Left lung (tissue), 10 donors: ENCODE measurements around the gene IL4R. TPM values are rescaled to one million over a fixed set of nuclear protein-coding genes. Genes with fewer than 3 reads are reported as not detected.

Source experiments
- ATAC-seq: fragments of 200-7000 bp; cut with Tn5 transposase; one replicate; pipeline ENCODE4 v1.9.1; 2020; ENCODE audit warnings: moderate library complexity
- DNase-seq, 4 donors: peaks; one replicate each; pipeline ENCODE4 v3.0.0-alpha.2; 2013 to 2020
- H3K27ac ChIP-seq, 2 donors: fragments of 200-600 bp; sonication (generic) in 1 of 2; one replicate each; pipeline versions ENCODE4 v1.5.0 to v1.8.0; 2020 to 2021
- H3K27me3 ChIP-seq, 2 donors: fragments of 200-600 bp; sonication (generic) in 1 of 2; one replicate each; pipeline versions ENCODE4 v1.5.0 to v1.8.0; 2020 to 2021
- H3K36me3 ChIP-seq, 2 donors: fragments of 200-600 bp; sonication (generic) in 1 of 2; one replicate each; pipeline versions ENCODE4 v1.5.0 to v1.8.0; 2020 to 2021
- H3K4me1 ChIP-seq, 2 donors: fragments of 200-600 bp; one replicate each; pipeline ENCODE4 v1.8.0; 2021
- H3K4me3 ChIP-seq, 2 donors: fragments of 200-600 bp; sonication (generic) in 1 of 2; one replicate each; pipeline versions ENCODE4 v1.5.0 to v1.8.0; 2020 to 2021; ENCODE audit warnings: mild to moderate bottlenecking in 1 of 2
- H3K9me3 ChIP-seq, 2 donors: fragments of 200-600 bp; sonication (generic) in 1 of 2; one replicate each; pipeline versions ENCODE4 v1.5.0 to v1.8.0; 2020 to 2021
- CTCF ChIP-seq, 2 donors: fragments of 200-600 bp; sonication (generic) in 1 of 2; IDR thresholded peaks; one replicate each; pipeline versions ENCODE4 v1.5.0 to v1.8.0; 2021; ENCODE audit warnings: antibody characterized with exemption in 2 of 2
- intact Hi-C, 2 donors: fragments of 100-400 bp; cut with DNase I; formaldehyde crosslinking; loops; one replicate each; pipeline versions ENCODE4 v1.11.2 to v1.14.2; 2022
- polyA plus RNA-seq, 6 donors: library from polyadenylated mRNA; unstranded; fragments of 120-200 nt; gene quantifications; one replicate each; pipeline ENCODE4 v1.2.1, GENCODE V29; 2013; ENCODE audit not compliant: insufficient read length in 6 of 6
- total RNA-seq, 2 donors: library from RNA; stranded (reverse); fragmentation: NEBNext Ultra II Directional; extraction: Animal tissue kit (Norgen Biotek cat#: 25700); gene quantifications; one replicate each; pipeline ENCODE4 v1.2.1, GENCODE V29; 2021
- donor health status: DM: no; HTN: yes; CAD: no.
- donor health status: DM: no; HTN: no; CAD: no.

The IL4R gene
- total and polyA plus RNA-seq, 8 donors, result 29.4 to 133 (median 35.9) TPM

- DNase-seq (no peak), ATAC-seq (no peak)
- peaks cover 0 to 100% of the 10 kb centered on the region in 2 donors for H3K36me3 ChIP-seq
- H3K27ac ChIP-seq, result peak overlapping the region in 1 of 2 donors; percentile 83
- no peak for TF ChIP-seq CTCF (IDR thresholded peaks at IDR 0.05)
- no peaks in the 10 kb centered on the region for H3K27me3 ChIP-seq
- H3K4me1 ChIP-seq, result peaks cover 0 to 23% of the 10 kb centered on the region in 2 donors
- no peaks in the 10 kb centered on the region for H3K9me3 ChIP-seq
- H3K4me3 ChIP-seq, result no peak overlapping the region
- intact Hi-C loops, result no loop called here
Measured at GRCh38 chr16:27347930-27348685, 34.3 kb downstream of the IL4R start.

- H3K9me3 ChIP-seq, result no peaks in the 10 kb centered on the region
- intact Hi-C loops, result no loop called here
- no peak overlapping the region for H3K27ac ChIP-seq
- DNase-seq (no peak), ATAC-seq (no peak)
- no peak for TF ChIP-seq CTCF (IDR thresholded peaks at IDR 0.05)
- no peaks in the 10 kb centered on the region for H3K27me3 ChIP-seq
- peaks cover 0 to 23% of the 10 kb centered on the region in 2 donors for H3K4me1 ChIP-seq
- peaks cover 0 to 100% of the 10 kb centered on the region in 2 donors for H3K36me3 ChIP-seq
- no peak overlapping the region for H3K4me3 ChIP-seq
Measured at GRCh38 chr16:27349276-27349675, 35.5 kb downstream of the IL4R start.

GRCh38 chr16:27350006-27350405, 36.2 kb downstream of the IL4R start:
- Histone ChIP-seq H3K27ac (peak overlapping the region in 1 of 2 donors; percentile 23), H3K9me3 (no peaks in the 10 kb centered on the region), H3K36me3 (peaks cover 0 to 100% of the 10 kb centered on the region in 2 donors), H3K4me1 (peaks cover 0 to 23% of the 10 kb centered on the region in 2 donors), H3K27me3 (no peaks in the 10 kb centered on the region), H3K4me3 (no peak overlapping the region)
- intact Hi-C loops, result no loop called here
- no peak for ATAC-seq
- no peak for DNase-seq
- no peak for TF ChIP-seq CTCF (IDR thresholded peaks at IDR 0.05)

GRCh38 chr16:27351989-27352388, 38.2 kb downstream of the IL4R start:
- ATAC-seq, result no peak
- Histone ChIP-seq H3K27ac (no peak overlapping the region), H3K36me3 (peaks cover 0 to 100% of the 10 kb centered on the region in 2 donors), H3K27me3 (no peaks in the 10 kb centered on the region), H3K9me3 (no peaks in the 10 kb centered on the region), H3K4me3 (no peak overlapping the region), H3K4me1 (peaks cover 0 to 10% of the 10 kb centered on the region in 2 donors)
- no peak for DNase-seq
- TF ChIP-seq CTCF (IDR thresholded peaks at IDR 0.05), result no peak
- intact Hi-C loops, result no loop called here

GRCh38 chr16:27353853-27354252, 40.1 kb downstream of the IL4R start:
- H3K4me1 ChIP-seq, result no peaks in the 10 kb centered on the region
- no peak overlapping the region for H3K27ac ChIP-seq
- no peaks in the 10 kb centered on the region for H3K9me3 ChIP-seq
- DNase-seq (no peak), ATAC-seq (no peak)
- H3K4me3 ChIP-seq, result no peak overlapping the region
- peaks cover 0 to 100% of the 10 kb centered on the region in 2 donors for H3K36me3 ChIP-seq
- no peak for TF ChIP-seq CTCF (IDR thresholded peaks at IDR 0.05)
- H3K27me3 ChIP-seq, result no peaks in the 10 kb centered on the region
- intact Hi-C loops, result no loop called here
